Breast epithelium (tissue), 3 donors: ENCODE results near the gene SETDB1.

Source experiments
- CTCF ChIP-seq, 3 donors: fragments of 450-650 bp; IDR thresholded peaks; one replicate each; pipeline ENCODE4 v1.5.1; 2016 to 2017; ENCODE audit warnings: antibody characterized with exemption in 3 of 3, mild to moderate bottlenecking in 3 of 3, moderate library complexity in 3 of 3
- POLR2A ChIP-seq: fragments of 450-650 bp; IDR thresholded peaks from one replicate; pipeline ENCODE4 v1.6.1; 2016; ENCODE audit warnings: antibody characterized with exemption, mild to moderate bottlenecking, moderate library complexity

DNA sequence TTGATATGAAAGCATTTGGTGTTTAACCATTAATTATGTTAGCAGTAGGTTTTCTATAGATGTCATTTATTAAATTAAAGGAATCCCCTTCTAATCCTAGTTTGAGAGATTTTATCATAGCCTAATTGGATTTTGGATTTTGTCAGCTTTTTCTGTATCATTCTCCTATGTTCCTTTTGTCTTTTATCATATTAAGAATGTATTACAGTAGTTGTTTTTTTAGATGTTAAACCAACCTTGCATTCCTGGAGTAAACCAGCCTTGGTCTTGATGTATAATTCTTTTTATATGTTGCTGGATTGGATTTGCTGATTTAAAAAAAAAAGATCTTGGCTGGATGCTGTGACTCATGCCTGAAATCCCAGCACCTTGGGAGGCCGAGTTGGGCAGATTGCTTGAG is 5.6 kb downstream of the SETDB1 start:
- TF ChIP-seq CTCF (IDR thresholded peaks at IDR 0.05) = no peak
- TF ChIP-seq POLR2A = no peak
